H9 (cell line): ENCODE data around the gene ST6GAL1. TPM values are rescaled to one million over a fixed set of nuclear protein-coding genes. Genes with fewer than 3 reads are reported as not detected.

Experiments used
- DNase-seq: peaks from one replicate; pipeline ENCODE4 v3.0.0-alpha.2; 2017
- H2AFZ ChIP-seq: one replicate; pipeline ENCODE4 v1.6.1; 2013; ENCODE audit warnings: mild to moderate bottlenecking, low read length, control low read depth, moderate library complexity
- H2AK5ac ChIP-seq: 2 replicates; pipeline ENCODE4 v1.6.1; 2013; ENCODE audit warnings: low read length, control low read depth, mixed read lengths; ENCODE audit not compliant: insufficient read length
- H2BK120ac ChIP-seq: one replicate; pipeline ENCODE4 v1.6.1; 2013; ENCODE audit warnings: low read depth, mild to moderate bottlenecking, low read length, control low read depth, inconsistent platforms; ENCODE audit not compliant: poor library complexity, severe bottlenecking
- H2BK12ac ChIP-seq: 2 replicates; pipeline ENCODE4 v1.6.1; 2013; ENCODE audit warnings: low read length, control low read depth, mixed read lengths, low read depth; ENCODE audit not compliant: insufficient read length
- H2BK15ac ChIP-seq: 2 replicates; pipeline ENCODE4 v1.6.1; 2013; ENCODE audit warnings: low read depth, low read length, control low read depth
- H2BK20ac ChIP-seq: one replicate; pipeline ENCODE4 v1.6.1; 2013; ENCODE audit warnings: low read depth, mild to moderate bottlenecking, low read length, control low read depth, inconsistent platforms; ENCODE audit not compliant: poor library complexity, severe bottlenecking
- H2BK5ac ChIP-seq: 2 replicates; pipeline ENCODE4 v1.6.1; 2013; ENCODE audit warnings: low read length, control low read depth, mixed read lengths; ENCODE audit not compliant: insufficient read length
- H3K14ac ChIP-seq: 2 replicates; pipeline ENCODE4 v1.6.1; 2013; ENCODE audit warnings: low read length, control low read depth; ENCODE audit not compliant: insufficient read depth
- H3K18ac ChIP-seq: 2 replicates; pipeline ENCODE4 v1.6.1; 2013; ENCODE audit warnings: low read depth, mild to moderate bottlenecking, mixed read lengths, low read length, control low read depth; ENCODE audit not compliant: insufficient read length
- H3K23ac ChIP-seq: 2 replicates; pipeline ENCODE4 v1.6.1; 2013; ENCODE audit warnings: low read length, control low read depth, mixed read lengths, low read depth; ENCODE audit not compliant: insufficient read length
- H3K23me2 ChIP-seq: 2 replicates; pipeline ENCODE4 v1.6.1; 2013; ENCODE audit warnings: low read depth, mild to moderate bottlenecking, mixed read lengths, low read length, control low read depth; ENCODE audit not compliant: insufficient read length, poor library complexity, severe bottlenecking
- H3K27ac ChIP-seq: 2 replicates; pipeline ENCODE4 v1.5.1; 2013; ENCODE audit warnings: low read length, control low read depth, mixed read lengths, low read depth; ENCODE audit not compliant: insufficient read length
- H3K27me3 ChIP-seq: 2 replicates; pipeline ENCODE4 v1.6.1; 2013; ENCODE audit warnings: low read length, control low read depth, inconsistent platforms; ENCODE audit not compliant: insufficient read depth
- H3K4ac ChIP-seq: 2 replicates; pipeline ENCODE4 v1.6.1; 2013; ENCODE audit warnings: low read depth, mild to moderate bottlenecking, control low read depth, inconsistent platforms, low read length, moderate library complexity
- H3K4me1 ChIP-seq: 2 replicates; pipeline ENCODE4 v1.6.1; 2013; ENCODE audit warnings: low read length, control low read depth, inconsistent platforms; ENCODE audit not compliant: insufficient read depth
- H3K4me2 ChIP-seq: 2 replicates; pipeline ENCODE4 v1.6.1; 2013; ENCODE audit warnings: low read length, control low read depth, mixed read lengths; ENCODE audit not compliant: insufficient read length, insufficient read depth
- H3K56ac ChIP-seq: 2 replicates; pipeline ENCODE4 v1.6.1; 2013; ENCODE audit warnings: low read depth, mild to moderate bottlenecking, mixed read lengths, low read length, control low read depth; ENCODE audit not compliant: insufficient read length
- H3K79me1 ChIP-seq: 2 replicates; pipeline ENCODE4 v1.6.1; 2013; ENCODE audit warnings: low read depth, mild to moderate bottlenecking, moderate library complexity, low read length, control low read depth, inconsistent platforms; ENCODE audit not compliant: insufficient read depth, poor library complexity, severe bottlenecking
- H3K79me2 ChIP-seq: 2 replicates; pipeline ENCODE4 v1.6.1; 2013; ENCODE audit warnings: low read length, control low read depth, inconsistent platforms; ENCODE audit not compliant: insufficient read depth
- H3K9ac ChIP-seq: 2 replicates; pipeline ENCODE4 v1.6.1; 2013; ENCODE audit warnings: low read length, control low read depth, mixed read lengths; ENCODE audit not compliant: insufficient read length; ENCODE audit errors: extremely low read depth
- H3K9me3 ChIP-seq: one replicate; pipeline ENCODE4 v1.6.1; 2013; ENCODE audit warnings: low read depth, low read length, inconsistent platforms; ENCODE audit not compliant: control insufficient read depth
- H3T11ph ChIP-seq: one replicate; pipeline ENCODE4 v1.6.1; 2013; ENCODE audit warnings: mild to moderate bottlenecking, low read length, control low read depth, inconsistent platforms
- H4K20me1 ChIP-seq: one replicate; pipeline ENCODE4 v1.6.1; 2013; ENCODE audit not compliant: control insufficient read depth, insufficient read length, insufficient read depth
- H4K5ac ChIP-seq: 2 replicates; pipeline ENCODE4 v1.6.1; 2013; ENCODE audit warnings: low read depth, mild to moderate bottlenecking, mixed read lengths, low read length, control low read depth; ENCODE audit not compliant: insufficient read length
- H4K8ac ChIP-seq: replicated peaks from 2 replicates; pipeline ENCODE4 v1.6.1; 2013; ENCODE audit warnings: low read length, control low read depth, mixed read lengths, low read depth; ENCODE audit not compliant: insufficient read length
- H4K91ac ChIP-seq: 2 replicates; pipeline ENCODE4 v1.6.1; 2013; ENCODE audit warnings: low read depth, mild to moderate bottlenecking, moderate library complexity, mixed read lengths, low read length, control low read depth; ENCODE audit not compliant: insufficient read length
- H3K27ac Mint-ChIP-seq, 3 experiments: 2 replicates in 2 of 3; 3 replicates in 1 of 3; pipeline ENCODE4 v1.8.0; 2020 to 2021; ENCODE audit warnings: mixed read lengths in 3 of 3, mild to moderate bottlenecking in 1 of 3, moderate library complexity in 1 of 3
- H3K27me3 Mint-ChIP-seq: 2 replicates; pipeline ENCODE4 v1.8.0; 2021; ENCODE audit warnings: low read depth, mild to moderate bottlenecking, moderate library complexity, mixed read lengths
- H3K36me3 Mint-ChIP-seq, 3 experiments: 2 replicates in 2 of 3; 3 replicates in 1 of 3; pipeline ENCODE4 v1.8.0; 2020 to 2021; ENCODE audit warnings: low read depth in 3 of 3, mixed read lengths in 3 of 3; ENCODE audit not compliant: insufficient read depth in 1 of 3
- H3K4me1 Mint-ChIP-seq, 2 experiments: 2 replicates each; pipeline ENCODE4 v1.8.0; 2020; ENCODE audit warnings: mixed read lengths in 2 of 2
- H3K4me3 Mint-ChIP-seq, 2 experiments: 2 replicates in 1 of 2; 3 replicates in 1 of 2; pipeline ENCODE4 v1.8.0; 2020 to 2021; ENCODE audit warnings: mild to moderate bottlenecking in 2 of 2, mixed read lengths in 2 of 2, moderate library complexity in 1 of 2
- H3K9me3 Mint-ChIP-seq, 2 experiments: 2 replicates in 1 of 2; 3 replicates in 1 of 2; pipeline ENCODE4 v1.8.0; 2020; ENCODE audit warnings: mild to moderate bottlenecking in 2 of 2, mixed read lengths in 2 of 2, moderate library complexity in 1 of 2
- WGBS: extraction: QIAGEN DNeasy Blood & Tissue Kit; methylation state at CpG from one replicate; pipeline ENCODE4 v1.1.7; 2013; ENCODE audit warnings: missing lambda C conversion rate, low lambda C conversion rate, mixed read lengths; ENCODE audit not compliant: insufficient read length; ENCODE audit errors: extremely low coverage; 5-methylcytosine and 5-hydroxymethylcytosine counted together
- total RNA-seq: library from RNA; stranded (reverse); gene quantifications from 2 replicates; pipeline ENCODE4 v1.2.1, GENCODE V29; 2021
- TF ChIP-seq, protein P1 (sequence below): fragments of 200-600 bp; sonication (generic); conservative IDR thresholded peaks from 3 replicates; pipeline ENCODE4 v1.8.0; 2021; ENCODE audit warnings: antibody characterized with exemption, mild to moderate bottlenecking

Gene ST6GAL1
- total RNA-seq, 1 experiment from 2014 or later, result 139 TPM

DNA sequence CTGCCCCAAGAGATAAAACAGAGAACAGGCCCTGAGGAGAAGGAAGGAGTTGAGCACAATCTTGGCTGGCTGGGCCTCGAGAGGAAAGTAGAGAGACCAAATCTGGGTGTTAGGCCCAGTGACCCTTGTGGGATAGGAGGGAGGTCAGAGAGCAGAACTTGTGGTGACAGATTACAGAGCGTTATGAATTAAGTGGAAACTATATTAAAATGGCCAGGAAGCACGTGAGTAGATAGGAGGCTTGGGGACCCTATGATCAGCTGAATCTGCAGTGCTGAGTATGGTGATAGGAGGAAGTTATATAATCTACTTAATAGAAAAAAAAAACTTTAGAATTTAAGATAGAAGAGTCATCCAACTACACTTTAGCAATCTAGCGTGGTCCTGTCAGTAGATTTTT lies 30.0 kb downstream of the ST6GAL1 start:
- no peak overlapping the region for H2BK120ac ChIP-seq
- Mint-ChIP-seq H3K9me3 (no peaks in the 10 kb centered on the region), H3K4me1 (peaks cover 68% of the 10 kb centered on the region in 2 experiments), H3K4me3 (no peak overlapping the region), H3K27ac (peak overlapping the region in 2 of 3 experiments; percentile 7 to 13; a peak in 3 of 7 replicates), H3K36me3 (peaks cover 3 to 35% (median 17%) of the 10 kb centered on the region in 3 experiments), H3K27me3 (no peaks in the 10 kb centered on the region)
- no peak overlapping the region for H2AFZ ChIP-seq
- H4K8ac ChIP-seq, result no peak overlapping the region
- H2BK12ac ChIP-seq, result no peak overlapping the region
- H3K79me1 ChIP-seq, result no peaks in the 10 kb centered on the region
- peaks cover 14% of the 10 kb centered on the region; the same call in 1 of the 2 replicates for H3K4me1 ChIP-seq
- H3K18ac ChIP-seq, result no peak overlapping the region
- H2AK5ac ChIP-seq, result no peak overlapping the region
- H2BK15ac ChIP-seq, result no peak overlapping the region
- H3K9ac ChIP-seq, result no peak overlapping the region
- WGBS, result no CpG with 5 or more reads among the region's 4 CpGs
- H3K23ac ChIP-seq, result no peak overlapping the region
- no peak overlapping the region for H2BK20ac ChIP-seq
- no peaks in the 10 kb centered on the region for H3K9me3 ChIP-seq
- H3K14ac ChIP-seq, result no peak overlapping the region
- no peaks in the 10 kb centered on the region for H3K23me2 ChIP-seq
- no peak overlapping the region for H3T11ph ChIP-seq
- no peak overlapping the region for H2BK5ac ChIP-seq
- no peak overlapping the region for H4K91ac ChIP-seq
- no peaks in the 10 kb centered on the region; the same call in 1 of the 2 replicates for H3K79me2 ChIP-seq
- H3K27ac ChIP-seq, result no peak overlapping the region
- TF ChIP-seq, protein P1, sequence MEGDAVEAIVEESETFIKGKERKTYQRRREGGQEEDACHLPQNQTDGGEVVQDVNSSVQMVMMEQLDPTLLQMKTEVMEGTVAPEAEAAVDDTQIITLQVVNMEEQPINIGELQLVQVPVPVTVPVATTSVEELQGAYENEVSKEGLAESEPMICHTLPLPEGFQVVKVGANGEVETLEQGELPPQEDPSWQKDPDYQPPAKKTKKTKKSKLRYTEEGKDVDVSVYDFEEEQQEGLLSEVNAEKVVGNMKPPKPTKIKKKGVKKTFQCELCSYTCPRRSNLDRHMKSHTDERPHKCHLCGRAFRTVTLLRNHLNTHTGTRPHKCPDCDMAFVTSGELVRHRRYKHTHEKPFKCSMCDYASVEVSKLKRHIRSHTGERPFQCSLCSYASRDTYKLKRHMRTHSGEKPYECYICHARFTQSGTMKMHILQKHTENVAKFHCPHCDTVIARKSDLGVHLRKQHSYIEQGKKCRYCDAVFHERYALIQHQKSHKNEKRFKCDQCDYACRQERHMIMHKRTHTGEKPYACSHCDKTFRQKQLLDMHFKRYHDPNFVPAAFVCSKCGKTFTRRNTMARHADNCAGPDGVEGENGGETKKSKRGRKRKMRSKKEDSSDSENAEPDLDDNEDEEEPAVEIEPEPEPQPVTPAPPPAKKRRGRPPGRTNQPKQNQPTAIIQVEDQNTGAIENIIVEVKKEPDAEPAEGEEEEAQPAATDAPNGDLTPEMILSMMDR, result no peak
- DNase-seq, result no peak
- no peak overlapping the region for H3K4me2 ChIP-seq
- no peak overlapping the region for H3K56ac ChIP-seq
- H4K20me1 ChIP-seq, result no peaks in the 10 kb centered on the region
- H4K5ac ChIP-seq, result no peak overlapping the region
- H3K27me3 ChIP-seq, result no peaks in the 10 kb centered on the region
- no peak overlapping the region for H3K4ac ChIP-seq
